Suppressor macrophage treated with lipopolysaccharide for 1 hour (primary cell): ENCODE data around the gene ZNF121.
"Not testable (repeated sequence)": the region's sequence is repeated elsewhere in the genome, so short reads cannot be mapped to it uniquely, and the experiment has no call there.

Experiments
- DNase-seq, 3 donors: peaks; one replicate each; pipeline ENCODE4 v3.0.0-alpha.2; 2020 to 2022

The ZNF121 gene

GRCh38 chr19:9584073-9584833 lies at the start of gene ZNF121:
ZNF121 (minus strand) TSS chr19:9584504; CDS start chr19:9568097, 16,407 bp downstream.
- DNase-seq, result peak; percentile 85 to 92 (median 92)

- DNase-seq, result peak; percentile 22 to 60 (median 25)
Observed at GRCh38 chr19:9627856-9628255, 43.6 kb upstream of the ZNF121 start.

GRCh38 chr19:9622531-9622930 lies 38.2 kb upstream of the ZNF121 start:
- DNase-seq, result no peak

- DNase-seq, result peak; percentile 88 to 93 (median 93)
Observed at GRCh38 chr19:9621156-9622037, 37.1 kb upstream of the ZNF121 start, which contains the start of gene ZNF561. ZNF561 (minus strand) TSS chr19:9621232; CDS start chr19:9619456, 1,776 bp downstream.

GRCh38 chr19:9620842-9621155 lies 36.5 kb upstream of the ZNF121 start:
- no peak for DNase-seq

GRCh38 chr19:9615844-9616243 lies 31.5 kb upstream of the ZNF121 start:
- peak; percentile 1 to 37 (median 15) for DNase-seq

GRCh38 chr19:9610484-9611113 lies 26.3 kb upstream of the ZNF121 start:
- no peak for DNase-seq

- DNase-seq, result no peak
Observed at GRCh38 chr19:9608912-9609311, 24.6 kb upstream of the ZNF121 start.

GRCh38 chr19:9597027-9597426 lies 12.7 kb upstream of the ZNF121 start:
- no peak for DNase-seq

GRCh38 chr19:9586764-9587163 lies 2.5 kb upstream of the ZNF121 start:
- DNase-seq, result peak; percentile 70 to 78 (median 74)

GRCh38 chr19:9582081-9582725 lies 2.1 kb downstream of the ZNF121 start:
- not testable (repeated sequence) for DNase-seq

GRCh38 chr19:9580728-9581127 lies 3.6 kb downstream of the ZNF121 start:
- no peak for DNase-seq

- no peak for DNase-seq
Observed at GRCh38 chr19:9570255-9570654, 14.0 kb downstream of the ZNF121 start.

GRCh38 chr19:9566729-9567128 lies 17.6 kb downstream of the ZNF121 start:
- peak; percentile 21 to 44 (median 41) for DNase-seq

GRCh38 chr19:9565900-9566705 lies 18.2 kb downstream of the ZNF121 start:
- DNase-seq, result no peak

GRCh38 chr19:9552536-9553274 lies 31.6 kb downstream of the ZNF121 start:
- DNase-seq, result no peak

- no peak for DNase-seq
Observed at GRCh38 chr19:9547870-9548269, 36.4 kb downstream of the ZNF121 start.

GRCh38 chr19:9541281-9541680 lies 43.0 kb downstream of the ZNF121 start:
- not testable (repeated sequence) for DNase-seq

GRCh38 chr19:9539921-9540320 lies 44.4 kb downstream of the ZNF121 start:
- DNase-seq, result not testable (repeated sequence)

- DNase-seq, result not testable (repeated sequence)
Observed at GRCh38 chr19:9539201-9539600, 45.1 kb downstream of the ZNF121 start.
